Vagina (tissue), 2 donors: ENCODE data around the gene GLYATL2.

Source experiments
- POLR2A ChIP-seq, 2 donors: fragments of 450-650 bp; IDR thresholded peaks; one replicate each; pipeline ENCODE4 v1.6.1; 2017; ENCODE audit warnings: antibody characterized with exemption in 2 of 2, mild to moderate bottlenecking in 2 of 2, moderate library complexity in 2 of 2
- POLR2AphosphoS5 ChIP-seq, 2 donors: sonication (generic); formaldehyde crosslinking; IDR thresholded peaks; one replicate each; pipeline ENCODE4 v1.9.0; 2017; ENCODE audit warnings: antibody characterized with exemption in 2 of 2, mild to moderate bottlenecking in 2 of 2, low read depth in 1 of 2; ENCODE audit not compliant: insufficient read depth in 1 of 2
- TF ChIP-seq, protein P1 (sequence below), 3 experiments: fragments of 450-650 bp in 2 of 3; fragments of 200-600 bp in 1 of 3; sonication (generic) in 1 of 3; IDR thresholded peaks; one replicate each; pipeline ENCODE4 v1.5.1; 2017 to 2019; ENCODE audit warnings: antibody characterized with exemption in 3 of 3, mild to moderate bottlenecking in 2 of 3, moderate library complexity in 2 of 3

- TF ChIP-seq, protein P1, sequence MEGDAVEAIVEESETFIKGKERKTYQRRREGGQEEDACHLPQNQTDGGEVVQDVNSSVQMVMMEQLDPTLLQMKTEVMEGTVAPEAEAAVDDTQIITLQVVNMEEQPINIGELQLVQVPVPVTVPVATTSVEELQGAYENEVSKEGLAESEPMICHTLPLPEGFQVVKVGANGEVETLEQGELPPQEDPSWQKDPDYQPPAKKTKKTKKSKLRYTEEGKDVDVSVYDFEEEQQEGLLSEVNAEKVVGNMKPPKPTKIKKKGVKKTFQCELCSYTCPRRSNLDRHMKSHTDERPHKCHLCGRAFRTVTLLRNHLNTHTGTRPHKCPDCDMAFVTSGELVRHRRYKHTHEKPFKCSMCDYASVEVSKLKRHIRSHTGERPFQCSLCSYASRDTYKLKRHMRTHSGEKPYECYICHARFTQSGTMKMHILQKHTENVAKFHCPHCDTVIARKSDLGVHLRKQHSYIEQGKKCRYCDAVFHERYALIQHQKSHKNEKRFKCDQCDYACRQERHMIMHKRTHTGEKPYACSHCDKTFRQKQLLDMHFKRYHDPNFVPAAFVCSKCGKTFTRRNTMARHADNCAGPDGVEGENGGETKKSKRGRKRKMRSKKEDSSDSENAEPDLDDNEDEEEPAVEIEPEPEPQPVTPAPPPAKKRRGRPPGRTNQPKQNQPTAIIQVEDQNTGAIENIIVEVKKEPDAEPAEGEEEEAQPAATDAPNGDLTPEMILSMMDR (IDR thresholded peaks at IDR 0.05) = no peak
- TF ChIP-seq POLR2AphosphoS5 (IDR thresholded peaks at IDR 0.05; ENCODE audit: insufficient read depth in 1 of 2, low read depth in 1 of 2) (no peak), POLR2A (IDR thresholded peaks at IDR 0.05) (no peak)
These were observed 12.3 kb upstream of the GLYATL2 start for GRCh38 chr11:58856806-58857205.
